GM19023 (cell line): ENCODE data around the gene S100A2.

Experiments used
- ATAC-seq: cut with Tn5 transposase; IDR thresholded peaks from one replicate; pipeline ENCODE4 v1.9.1; 2021; ENCODE audit warnings: mild to moderate bottlenecking, moderate library complexity; ENCODE audit not compliant: unreplicated experiment

S100A2 gene

GRCh38 chr1:153546796-153547559 lies 18.7 kb downstream of the S100A2 start:
- ATAC-seq = no peak

GRCh38 chr1:153546371-153546770 lies 19.3 kb downstream of the S100A2 start:
- no peak for ATAC-seq

GRCh38 chr1:153545067-153546055 lies 20.3 kb downstream of the S100A2 start, which contains the start of gene S100A4:
Gene S100A4, minus strand, starts transcription at chr1:153545806. Its CDS starts 1,012 bp downstream, at chr1:153544794.
- ATAC-seq = peak; percentile 50

- no peak for ATAC-seq
Observed at GRCh38 chr1:153544453-153545066, 21.1 kb downstream of the S100A2 start.

- ATAC-seq = no peak
Observed at GRCh38 chr1:153543736-153544135, 21.9 kb downstream of the S100A2 start.

GRCh38 chr1:153542956-153543711 lies 22.5 kb downstream of the S100A2 start:
- ATAC-seq = no peak

- ATAC-seq = no peak
Observed at GRCh38 chr1:153541641-153542590, 23.7 kb downstream of the S100A2 start.

GRCh38 chr1:153540394-153541361 lies 25.0 kb downstream of the S100A2 start, which contains the start of gene S100A5:
Gene S100A5, minus strand, starts transcription at chr1:153540934. Its CDS starts 743 bp downstream, at chr1:153540191.
- ATAC-seq = no peak

GRCh38 chr1:153539395-153540093 lies 26.1 kb downstream of the S100A2 start:
- no peak for ATAC-seq

- no peak for ATAC-seq
Observed at GRCh38 chr1:153538315-153538821, 27.3 kb downstream of the S100A2 start.

- ATAC-seq = no peak
Observed at GRCh38 chr1:153537376-153537730, 28.3 kb downstream of the S100A2 start.

GRCh38 chr1:153536671-153537375 lies 28.8 kb downstream of the S100A2 start:
- no peak for ATAC-seq

GRCh38 chr1:153536012-153536670 lies 29.5 kb downstream of the S100A2 start:
- ATAC-seq = no peak

- ATAC-seq = no peak
Observed at GRCh38 chr1:153535242-153536011, 30.2 kb downstream of the S100A2 start, which contains the start of gene S100A6. Gene S100A6, minus strand, starts transcription at chr1:153535991. Its CDS starts 652 bp downstream, at chr1:153535339.

GRCh38 chr1:153534925-153535241 lies 30.8 kb downstream of the S100A2 start:
- ATAC-seq = no peak
